Vagina (tissue), 2 donors: ENCODE results near the gene DGKG.

Experiments
- CTCF ChIP-seq, 3 experiments: fragments of 450-650 bp in 2 of 3; fragments of 200-600 bp in 1 of 3; sonication (generic) in 1 of 3; IDR thresholded peaks; one replicate each; pipeline ENCODE4 v1.5.1; 2017 to 2019; ENCODE audit warnings: antibody characterized with exemption in 3 of 3, mild to moderate bottlenecking in 2 of 3, moderate library complexity in 2 of 3
- POLR2A ChIP-seq, 2 donors: fragments of 450-650 bp; IDR thresholded peaks; one replicate each; pipeline ENCODE4 v1.6.1; 2017; ENCODE audit warnings: antibody characterized with exemption in 2 of 2, mild to moderate bottlenecking in 2 of 2, moderate library complexity in 2 of 2

- TF ChIP-seq POLR2A (IDR thresholded peaks at IDR 0.05) (no peak), CTCF (IDR thresholded peaks at IDR 0.05) (no peak)
Observed at GRCh38 chr3:186133980-186134379, 228.1 kb downstream of the DGKG start.
